CD4-positive, alpha-beta T cell treated with Interleukin-17A for 4 hours (primary cell): ENCODE results near the gene MTA2.

Experiments used
- DNase-seq: peaks from one replicate; pipeline ENCODE4 v3.0.0-alpha.2; 2020; ENCODE audit warnings: mixed read lengths

The MTA2 gene

GRCh38 chr11:62546244-62546928, 55.3 kb downstream of the MTA2 start, which contains the start of gene AHNAK:
Gene AHNAK (minus strand): TSS chr11:62546806. CDS start chr11:62536098, 10,708 bp downstream.
- peak; percentile 76 for DNase-seq

GRCh38 chr11:62545437-62546243, 56.0 kb downstream of the MTA2 start:
- peak; percentile 80 for DNase-seq

GRCh38 chr11:62544581-62545436, 56.9 kb downstream of the MTA2 start:
- DNase-seq = peak; percentile 47

GRCh38 chr11:62543680-62544444, 57.8 kb downstream of the MTA2 start:
- no peak for DNase-seq
